GM11168 (cell line): Measurements from ENCODE around the gene REXO1.

Source experiments
- in situ Hi-C: fragments of 300-500 bp; cut with MboI; formaldehyde crosslinking; loops from one replicate; pipeline ENCODE4 v1.12.0; 2022; ENCODE audit warnings: low sequenced_read_pairs; ENCODE audit not compliant: unreplicated experiment

The REXO1 gene

GRCh38 chr19:1851654-1852580, 3.6 kb upstream of the REXO1 start:
- in situ Hi-C loops, result no loop called here

DNA sequence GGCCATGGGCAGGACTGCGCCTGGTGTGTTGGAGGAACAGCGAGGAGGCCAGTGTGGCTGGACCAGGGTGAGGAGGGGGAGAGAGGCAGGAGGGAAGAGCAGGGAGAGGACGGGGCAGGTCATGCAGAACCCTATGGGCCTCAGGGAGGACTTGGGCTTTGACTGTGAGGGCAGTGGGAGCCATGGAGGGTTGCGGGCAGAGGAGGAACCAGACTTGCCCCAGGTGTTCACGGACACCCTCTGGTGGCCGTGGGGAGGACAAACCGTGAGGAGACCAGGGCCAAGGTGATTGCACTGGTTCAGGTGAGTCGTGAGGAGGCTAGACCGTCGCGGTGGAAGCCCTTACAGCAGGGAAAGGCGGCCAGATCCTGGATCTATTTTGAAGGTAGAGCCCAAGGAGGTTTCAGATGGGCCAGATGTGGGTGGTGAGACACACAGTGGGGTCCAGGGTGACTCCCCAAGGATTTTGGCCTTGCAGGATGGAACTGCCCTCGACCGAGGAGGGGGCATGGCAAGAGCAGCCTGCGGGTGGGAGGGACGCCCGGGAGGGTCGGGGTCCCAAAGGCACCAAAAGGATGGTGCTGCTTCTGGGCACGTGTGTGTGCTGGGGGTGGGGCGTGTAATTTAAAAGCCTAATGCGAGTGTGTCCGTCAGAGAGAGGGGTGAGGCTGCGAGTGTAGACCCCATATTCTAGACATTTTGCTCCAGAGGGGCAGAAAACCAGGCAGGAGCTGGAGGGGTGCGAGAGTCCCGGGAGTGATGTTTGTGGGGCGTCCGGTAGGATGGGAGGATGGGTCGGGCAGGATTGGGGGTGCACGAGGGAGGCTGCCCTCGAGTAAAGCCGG, 2.7 kb upstream of the REXO1 start:
- in situ Hi-C loops, result no loop called here

- in situ Hi-C loops, result no loop called here
These were observed 1.7 kb upstream of the REXO1 start for GRCh38 chr19:1849886-1850398.

DNA sequence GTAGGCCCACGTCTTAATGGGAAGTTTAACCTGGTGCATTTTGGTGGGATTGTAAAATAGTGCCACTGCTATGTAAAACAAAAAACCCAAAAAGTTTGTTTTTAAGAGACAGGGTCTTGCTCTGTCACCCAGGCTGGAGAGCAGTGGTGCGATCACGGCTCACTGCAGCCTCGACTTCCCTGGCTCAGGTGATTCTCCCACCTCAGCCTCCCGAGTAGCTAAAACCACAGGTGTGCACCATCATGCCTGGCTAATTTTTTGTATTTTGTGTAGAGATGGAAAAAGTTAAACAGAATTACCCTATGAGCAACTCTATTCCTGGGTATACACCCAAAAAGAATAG, 820 bp upstream of the REXO1 start:
- in situ Hi-C loops, result no loop called here

DNA sequence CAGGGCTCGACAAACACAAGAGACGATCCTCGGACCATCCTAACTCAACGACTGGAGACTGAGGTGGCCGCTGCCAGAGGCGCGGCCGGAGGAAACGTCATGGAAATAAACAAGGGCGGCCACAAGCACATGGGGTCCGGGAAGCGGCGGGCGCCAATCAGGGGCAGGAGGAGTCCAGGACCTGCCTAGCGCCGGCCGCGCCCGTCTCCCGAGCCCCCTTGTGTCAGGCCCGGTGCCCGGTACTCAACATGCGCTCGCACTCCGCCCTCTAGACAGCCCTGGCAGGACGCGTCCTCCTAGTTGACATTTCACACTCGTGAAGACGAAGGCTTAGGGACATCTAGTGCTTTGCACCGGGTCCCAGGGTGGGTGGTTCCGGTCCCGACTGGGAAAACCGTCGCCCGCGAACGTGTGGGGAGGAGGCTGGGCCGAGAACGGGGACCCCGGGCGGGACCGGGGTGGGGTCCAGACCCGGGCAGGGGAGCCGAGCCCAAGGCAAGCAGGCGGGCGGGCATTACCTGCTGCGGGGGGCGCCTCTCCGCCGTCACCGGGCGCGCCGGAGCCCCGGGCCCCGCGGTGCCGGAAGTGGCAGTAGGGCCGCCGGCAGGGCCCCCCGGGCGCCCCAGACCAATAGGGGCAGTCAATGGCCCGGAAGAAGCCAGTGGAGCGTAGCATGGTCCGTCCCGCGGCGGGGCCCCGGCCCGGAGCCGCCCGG, 442 bp downstream of the REXO1 start:
- in situ Hi-C loops, result no loop called here

GRCh38 chr19:1847348-1847683, 967 bp downstream of the REXO1 start:
- in situ Hi-C loops, result no loop called here

DNA sequence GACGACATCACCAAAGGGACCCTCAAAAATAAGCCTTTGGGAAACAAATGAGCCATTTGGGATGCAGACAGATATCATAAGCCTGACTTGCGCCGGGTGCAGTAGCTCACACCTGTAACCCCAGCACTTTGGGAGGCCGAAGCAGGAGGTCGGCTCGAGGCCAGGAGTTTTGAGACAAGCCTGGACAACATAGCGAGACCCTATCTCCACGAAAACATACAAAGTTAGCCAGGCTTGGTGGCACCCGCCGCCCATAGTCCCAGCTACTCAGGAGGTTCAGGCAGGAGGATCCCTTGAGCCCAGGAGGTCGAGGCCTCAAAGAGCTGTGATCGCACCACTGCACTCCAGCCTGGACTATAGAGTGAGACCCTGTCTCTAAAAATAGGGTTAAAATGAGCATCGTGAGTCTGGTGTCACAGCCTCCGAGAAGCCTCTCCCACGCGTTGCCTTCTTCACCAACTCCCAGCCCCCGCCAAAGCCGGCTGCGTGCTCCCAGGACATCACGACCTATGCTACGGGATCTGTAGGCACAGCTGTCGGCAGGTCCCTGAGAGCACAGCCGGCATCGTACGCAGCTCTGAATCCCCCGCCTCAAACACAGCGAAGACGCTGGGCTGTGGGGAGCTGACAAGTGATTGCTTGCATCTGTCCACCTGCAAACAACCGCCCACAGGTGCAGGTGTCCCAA, 1.6 kb downstream of the REXO1 start:
- in situ Hi-C loops, result no loop called here

- in situ Hi-C loops, result no loop called here
These were observed 2.6 kb downstream of the REXO1 start for GRCh38 chr19:1845642-1846041.

GRCh38 chr19:1845125-1845515, 3.2 kb downstream of the REXO1 start:
- in situ Hi-C loops, result no loop called here

DNA sequence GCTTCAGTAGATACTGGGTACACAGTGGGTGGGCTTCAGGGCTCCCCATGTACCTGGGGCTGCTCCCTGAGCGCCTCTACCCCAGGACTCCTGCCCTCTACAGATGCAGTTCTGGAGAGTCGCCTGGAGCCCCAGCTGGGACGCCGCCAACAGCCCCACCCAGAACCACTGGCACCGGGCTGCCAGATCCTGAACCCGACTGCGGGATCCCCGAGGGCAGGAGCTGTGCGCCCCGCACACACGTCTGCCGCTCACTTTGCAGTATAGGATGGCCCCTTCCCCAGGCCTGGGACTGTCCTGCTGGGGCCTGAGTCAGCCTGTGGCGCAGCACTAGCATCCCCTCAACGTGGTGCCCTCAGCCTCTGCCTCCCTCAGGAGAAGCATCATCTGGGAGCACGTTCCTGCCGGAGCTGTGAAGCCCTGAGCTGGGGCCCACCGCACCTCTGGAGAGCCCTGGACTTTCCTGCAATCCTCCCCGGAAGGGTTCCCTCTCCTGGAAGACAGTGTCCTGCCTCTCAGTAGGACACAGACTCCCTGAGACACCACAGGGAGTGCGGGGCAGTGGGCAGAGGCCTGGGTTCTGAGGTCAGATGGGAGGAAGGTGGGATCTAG, 3.7 kb downstream of the REXO1 start:
- in situ Hi-C loops, result no loop called here

GRCh38 chr19:1843646-1844394, 4.5 kb downstream of the REXO1 start:
- in situ Hi-C loops, result no loop called here

GRCh38 chr19:1843116-1843515, 5.2 kb downstream of the REXO1 start:
- in situ Hi-C loops, result no loop called here

DNA sequence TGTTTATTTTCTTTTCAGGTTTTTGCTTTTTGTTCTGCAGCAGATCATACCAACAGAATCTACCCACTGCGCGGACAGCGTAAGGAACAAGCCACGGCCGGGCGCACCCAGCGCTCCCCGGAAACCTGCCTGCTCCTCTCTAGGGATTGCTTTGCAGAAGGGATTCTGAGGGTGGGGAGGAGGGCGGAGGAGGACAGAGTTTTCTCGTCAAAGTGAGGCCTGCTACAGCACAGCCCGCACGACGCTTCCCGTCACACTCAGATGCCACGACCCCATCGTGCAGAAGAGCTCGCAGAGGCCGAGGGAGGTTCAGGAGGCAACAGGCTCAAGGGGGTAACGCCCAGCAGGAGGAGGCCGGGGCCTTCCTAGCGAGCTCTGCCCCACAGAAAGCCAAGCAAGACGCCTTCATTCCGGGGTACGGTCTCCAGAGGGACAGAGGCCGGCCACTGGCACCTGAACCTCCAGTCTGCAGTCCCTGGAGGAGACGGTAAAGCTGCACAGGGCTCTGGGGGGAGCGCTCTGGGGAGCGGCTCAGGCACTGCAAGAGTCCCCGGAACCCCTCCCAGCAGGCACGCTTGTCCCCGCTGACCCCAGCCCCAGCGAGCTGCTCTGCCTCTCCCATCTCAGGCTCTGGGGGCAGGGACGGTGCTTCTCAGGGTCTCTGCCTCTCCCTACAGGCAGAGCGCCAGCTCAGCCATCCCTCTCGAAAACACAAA, 6.9 kb downstream of the REXO1 start:
- in situ Hi-C loops, result no loop called here

DNA sequence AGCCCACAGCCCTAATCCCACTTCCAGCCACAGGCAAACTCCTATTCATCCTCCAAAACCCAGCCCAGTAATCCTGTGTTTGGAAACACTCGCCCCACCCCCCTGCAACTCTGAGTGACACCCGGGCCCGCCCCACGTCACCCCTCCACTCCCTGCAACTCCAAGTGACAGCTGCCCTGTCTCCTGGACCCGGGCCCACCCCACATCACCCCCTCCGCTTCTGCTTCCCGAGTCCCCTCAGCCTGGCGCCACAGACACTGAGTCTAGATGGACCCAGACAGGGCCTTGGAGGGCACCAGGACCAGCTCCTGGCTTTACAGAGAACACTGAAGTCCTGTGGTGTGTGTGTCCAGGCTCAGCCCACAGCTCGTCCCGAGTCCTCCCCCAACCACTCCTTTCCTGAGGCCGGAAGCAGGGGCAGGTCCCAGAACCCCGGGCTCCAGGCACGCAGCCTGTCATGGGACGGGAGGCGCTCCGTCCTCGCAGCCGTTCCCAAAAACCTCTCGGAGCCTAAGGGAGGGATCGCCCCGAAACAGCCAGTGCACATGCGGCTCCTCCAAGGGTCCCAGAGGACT, 7.7 kb downstream of the REXO1 start:
- in situ Hi-C loops, result no loop called here

GRCh38 chr19:1839658-1840540, 8.4 kb downstream of the REXO1 start:
- in situ Hi-C loops, result no loop called here

GRCh38 chr19:1837625-1838105, 10.6 kb downstream of the REXO1 start:
- in situ Hi-C loops, result no loop called here

GRCh38 chr19:1837222-1837565, 11.1 kb downstream of the REXO1 start:
- in situ Hi-C loops, result no loop called here
